G401 (cell line): ENCODE results near the gene DDN. TPM values are rescaled to one million over a fixed set of nuclear protein-coding genes. Genes with fewer than 3 reads are reported as not detected.

Experiments used
- DNase-seq: peaks from one replicate; pipeline ENCODE4 v3.0.0-alpha.2; 2015; ENCODE audit warnings: low spot score
- in situ Hi-C: cut with HindIII; loops from 2 replicates; pipeline ENCODE4 v1.10.0; 2016; ENCODE audit warnings: low sequenced_read_pairs, mixed read lengths
- total RNA-seq: library from RNA; depleted of rRNA; stranded (reverse); fragments of >200 nt; shearing (Covaris generic); gene quantifications from 2 replicates; pipeline ENCODE4 v1.2.3, GENCODE V29; 2014

DDN gene
- total RNA-seq, 1 experiment from 2014 or later, result 5.2 TPM

- in situ Hi-C loops, result no loop called here
- no peak for DNase-seq
Observed at GRCh38 chr12:48990552-48990951, 8.6 kb downstream of the DDN start.

- in situ Hi-C loops, result no loop called here
- DNase-seq, result no peak
Observed at GRCh38 chr12:48988030-48988649, 11.0 kb downstream of the DDN start.

GRCh38 chr12:48986720-48987291, 12.4 kb downstream of the DDN start:
- no peak for DNase-seq

GRCh38 chr12:48985901-48986300, 13.3 kb downstream of the DDN start:
- DNase-seq, result no peak
- in situ Hi-C loops, result no loop called here

More at GRCh38 chr12:48986720-48987291, 12.4 kb downstream of the DDN start:
- in situ Hi-C loops, result no loop called here

- no peak for DNase-seq
Observed at GRCh38 chr12:48985475-48985897, 13.7 kb downstream of the DDN start.

GRCh38 chr12:48982397-48983080, 16.6 kb downstream of the DDN start:
- no peak for DNase-seq
- in situ Hi-C loops, result no loop called here

More at GRCh38 chr12:48985475-48985897, 13.7 kb downstream of the DDN start:
- in situ Hi-C loops, result no loop called here

- in situ Hi-C loops, result no loop called here
- no peak for DNase-seq
Observed at GRCh38 chr12:48981757-48982157, 17.4 kb downstream of the DDN start.

GRCh38 chr12:48980953-48981756, 18.0 kb downstream of the DDN start:
- no peak for DNase-seq

GRCh38 chr12:48980389-48980952, 18.7 kb downstream of the DDN start:
- no peak for DNase-seq
- in situ Hi-C loops, result no loop called here

More at GRCh38 chr12:48980953-48981756, 18.0 kb downstream of the DDN start:
- in situ Hi-C loops, result no loop called here

GRCh38 chr12:48979602-48980388, 19.4 kb downstream of the DDN start:
- no peak for DNase-seq

GRCh38 chr12:48978741-48979601, 20.2 kb downstream of the DDN start:
- in situ Hi-C loops, result no loop called here
- no peak for DNase-seq

More at GRCh38 chr12:48979602-48980388, 19.4 kb downstream of the DDN start:
- in situ Hi-C loops, result no loop called here

- in situ Hi-C loops, result no loop called here
Observed at GRCh38 chr12:48978291-48978740, 20.9 kb downstream of the DDN start, which contains the start of gene WNT1. TSS of gene WNT1 (plus strand) at chr12:48978322. CDS start at chr12:48978651, 329 bp downstream.

GRCh38 chr12:48977290-48978281, 21.6 kb downstream of the DDN start:
- no peak for DNase-seq
- in situ Hi-C loops, result no loop called here

More at GRCh38 chr12:48978291-48978740, 20.9 kb downstream of the DDN start, which contains the start of gene WNT1:
- no peak for DNase-seq

GRCh38 chr12:48973941-48974673, 25.1 kb downstream of the DDN start:
- no peak for DNase-seq
- in situ Hi-C loops, result no loop called here

- in situ Hi-C loops, result no loop called here
Observed at GRCh38 chr12:48973531-48973930, 25.6 kb downstream of the DDN start.

More at GRCh38 chr12:48973531-48973930, 25.6 kb downstream of the DDN start:
- no peak for DNase-seq
